Osteoblast (primary cell): ENCODE results near the gene C22orf31. TPM values are rescaled to one million over a fixed set of nuclear protein-coding genes. Genes with fewer than 3 reads are reported as not detected.

Experiments
- DNase-seq: peaks from one replicate; pipeline ENCODE4 v3.0.0; 2011; ENCODE audit warnings: low spot score, mixed read lengths; ENCODE audit not compliant: insufficient read length; ENCODE audit errors: missing footprints
- H2AFZ ChIP-seq: 2 replicates; pipeline ENCODE4 v1.6.0; 2011; ENCODE audit warnings: mild to moderate bottlenecking, low read length
- H3K27ac ChIP-seq: 2 replicates; pipeline ENCODE4 v1.5.1; 2011; ENCODE audit warnings: mild to moderate bottlenecking, low read depth, low read length, moderate library complexity
- H3K27me3 ChIP-seq: 2 replicates; pipeline ENCODE4 v1.6.0; 2012; ENCODE audit warnings: mild to moderate bottlenecking, control low read depth, inconsistent platforms, low read length, moderate library complexity; ENCODE audit not compliant: insufficient read depth
- H3K36me3 ChIP-seq: 2 replicates; pipeline ENCODE4 v1.5.1; 2011; ENCODE audit warnings: mild to moderate bottlenecking, low read length, control low read depth, moderate library complexity; ENCODE audit not compliant: insufficient read depth
- H3K4me1 ChIP-seq: 2 replicates; pipeline ENCODE4 v1.5.1; 2011; ENCODE audit warnings: mild to moderate bottlenecking, low read length, control low read depth, moderate library complexity; ENCODE audit not compliant: insufficient read depth
- H3K4me2 ChIP-seq: 2 replicates; pipeline ENCODE4 v1.6.0; 2011; ENCODE audit warnings: mild to moderate bottlenecking, low read length; ENCODE audit not compliant: insufficient read depth
- H3K4me3 ChIP-seq: fragments of 200-600 bp; sonication (generic); 3 replicates; pipeline ENCODE4 v1.5.1; 2012; ENCODE audit warnings: mild to moderate bottlenecking, low read length, inconsistent platforms; ENCODE audit not compliant: insufficient read depth
- H3K79me2 ChIP-seq: 2 replicates; pipeline ENCODE4 v1.6.0; 2012; ENCODE audit warnings: mild to moderate bottlenecking, low read length, control low read depth, inconsistent platforms; ENCODE audit not compliant: insufficient read depth
- H3K9me3 ChIP-seq: 2 replicates; pipeline ENCODE4 v1.5.1; 2011; ENCODE audit warnings: low read depth, low read length, control low read depth
- H4K20me1 ChIP-seq: 2 replicates; pipeline ENCODE4 v1.6.0; 2012; ENCODE audit warnings: mild to moderate bottlenecking, low read length, control low read depth; ENCODE audit not compliant: insufficient read depth
- CTCF ChIP-seq: IDR thresholded peaks from 2 replicates; pipeline ENCODE4 v1.5.1; 2011; ENCODE audit warnings: mild to moderate bottlenecking, low read depth, low read length, moderate library complexity; ENCODE audit errors: extremely low read depth
- total RNA-seq: library from RNA; depleted of rRNA; stranded (reverse); fragments of >200 nt; gene quantifications from 2 replicates; pipeline ENCODE4 v1.2.3, GENCODE V29; 2012

Gene C22orf31
- total RNA-seq, 1 donor: not detected

GRCh38 chr22:29073618-29074275 lies 12.1 kb upstream of the C22orf31 start:
- Histone ChIP-seq H3K27ac (no peak overlapping the region), H3K4me1 (peaks cover 8% of the 10 kb centered on the region), H3K9me3 (no peaks in the 10 kb centered on the region), H3K4me3 (peak overlapping the region; percentile 70), H2AFZ (peak overlapping the region; percentile 79), H3K27me3 (peaks cover 14% of the 10 kb centered on the region), H3K36me3 (no peaks in the 10 kb centered on the region), H4K20me1 (no peaks in the 10 kb centered on the region), H3K4me2 (peak overlapping the region; percentile 68), H3K79me2 (no peaks in the 10 kb centered on the region)
- DNase-seq: peak; percentile 90
- no peak for TF ChIP-seq CTCF

GRCh38 chr22:29072979-29073617 lies 11.5 kb upstream of the C22orf31 start, which contains the start of gene KREMEN1:
KREMEN1 (plus strand) TSS chr22:29073035; CDS start chr22:29073131, 96 bp downstream.
- H3K27me3 ChIP-seq: peaks cover 14% of the 10 kb centered on the region
- no peaks in the 10 kb centered on the region for H3K9me3 ChIP-seq
- H3K4me2 ChIP-seq: peak within 1 kb of the TSS; percentile 82
- no peaks in the 10 kb centered on the region for H3K79me2 ChIP-seq
- no peaks in the 10 kb centered on the region for H4K20me1 ChIP-seq
- H3K27ac ChIP-seq: no peak within 1 kb of the TSS
- H3K36me3 ChIP-seq: no peaks in the 10 kb centered on the region
- H3K4me1 ChIP-seq: peaks cover 8% of the 10 kb centered on the region
- H3K4me3 ChIP-seq: peak within 1 kb of the TSS; percentile 70
- DNase-seq: peak; percentile 82
- peak within 1 kb of the TSS; percentile 79 for H2AFZ ChIP-seq
- no peak for TF ChIP-seq CTCF

GRCh38 chr22:29072193-29072978 lies 10.8 kb upstream of the C22orf31 start:
- DNase-seq: peak; percentile 99
- Histone ChIP-seq H3K27me3 (peaks cover 14% of the 10 kb centered on the region), H2AFZ (no peak overlapping the region), H3K27ac (no peak overlapping the region), H3K9me3 (no peaks in the 10 kb centered on the region), H3K4me1 (peaks cover 8% of the 10 kb centered on the region), H3K4me2 (peak overlapping the region; percentile 82), H4K20me1 (no peaks in the 10 kb centered on the region), H3K79me2 (no peaks in the 10 kb centered on the region), H3K36me3 (no peaks in the 10 kb centered on the region), H3K4me3 (peak overlapping the region; percentile 68)
- TF ChIP-seq CTCF: no peak
